Esophagus squamous epithelium (tissue), 4 donors: ENCODE results near the gene PRUNE2.

Source experiments
- POLR2A ChIP-seq, 4 donors: fragments of 450-650 bp; IDR thresholded peaks; one replicate each; pipeline ENCODE4 v1.6.1; 2017; ENCODE audit warnings: antibody characterized with exemption in 4 of 4, mild to moderate bottlenecking in 4 of 4, moderate library complexity in 3 of 4
- TF ChIP-seq, protein P1 (sequence below), 6 experiments: fragments of 450-650 bp in 4 of 6; fragments of 200-600 bp in 2 of 6; sonication (generic) in 2 of 6; IDR thresholded peaks; one replicate each; pipeline ENCODE4 v1.5.1; 2016 to 2019; ENCODE audit warnings: antibody characterized with exemption in 6 of 6, mild to moderate bottlenecking in 4 of 6, moderate library complexity in 4 of 6

DNA sequence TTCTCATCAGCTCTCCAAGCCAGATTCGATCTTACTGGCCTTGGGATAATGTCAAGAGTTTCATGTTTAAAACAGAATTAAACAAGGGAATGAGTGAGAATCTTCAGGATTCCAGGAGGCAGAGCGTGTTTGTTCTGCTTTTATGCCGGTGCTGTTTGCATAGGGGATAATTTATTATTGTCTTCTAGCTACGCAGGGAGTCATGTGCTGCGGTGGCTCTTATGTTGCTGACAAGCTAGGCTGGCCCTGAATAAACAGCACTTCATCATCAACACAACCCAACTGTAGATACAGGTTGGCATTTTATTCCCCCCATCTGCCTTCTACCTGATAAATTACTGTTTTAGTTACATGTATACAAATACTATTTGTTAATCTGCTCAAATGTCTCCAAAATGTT, 188.7 kb downstream of the PRUNE2 start:
- TF ChIP-seq, protein P1, sequence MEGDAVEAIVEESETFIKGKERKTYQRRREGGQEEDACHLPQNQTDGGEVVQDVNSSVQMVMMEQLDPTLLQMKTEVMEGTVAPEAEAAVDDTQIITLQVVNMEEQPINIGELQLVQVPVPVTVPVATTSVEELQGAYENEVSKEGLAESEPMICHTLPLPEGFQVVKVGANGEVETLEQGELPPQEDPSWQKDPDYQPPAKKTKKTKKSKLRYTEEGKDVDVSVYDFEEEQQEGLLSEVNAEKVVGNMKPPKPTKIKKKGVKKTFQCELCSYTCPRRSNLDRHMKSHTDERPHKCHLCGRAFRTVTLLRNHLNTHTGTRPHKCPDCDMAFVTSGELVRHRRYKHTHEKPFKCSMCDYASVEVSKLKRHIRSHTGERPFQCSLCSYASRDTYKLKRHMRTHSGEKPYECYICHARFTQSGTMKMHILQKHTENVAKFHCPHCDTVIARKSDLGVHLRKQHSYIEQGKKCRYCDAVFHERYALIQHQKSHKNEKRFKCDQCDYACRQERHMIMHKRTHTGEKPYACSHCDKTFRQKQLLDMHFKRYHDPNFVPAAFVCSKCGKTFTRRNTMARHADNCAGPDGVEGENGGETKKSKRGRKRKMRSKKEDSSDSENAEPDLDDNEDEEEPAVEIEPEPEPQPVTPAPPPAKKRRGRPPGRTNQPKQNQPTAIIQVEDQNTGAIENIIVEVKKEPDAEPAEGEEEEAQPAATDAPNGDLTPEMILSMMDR (IDR thresholded peaks at IDR 0.05), result no peak
- TF ChIP-seq POLR2A (IDR thresholded peaks at IDR 0.05), result no peak
